AML-193 (cell line): ENCODE measurements around the gene SRGAP2B.
"Not testable (repeated sequence)": the region's sequence is repeated elsewhere in the genome, so short reads cannot be mapped to it uniquely, and the experiment has no call there.

ENCODE experiments used
- DNase-seq, 2 experiments: peaks; one replicate each; lab custom pipeline; 2025; lab: John Stamatoyannopoulos, UW

SRGAP2B gene

GRCh38 chr1:144894454-144895201 lies 200.5 kb downstream of the SRGAP2B start:
- DNase-seq, result not testable (repeated sequence)

GRCh38 chr1:144893710-144894438 lies 201.3 kb downstream of the SRGAP2B start:
- not testable (repeated sequence) for DNase-seq

- not testable (repeated sequence) for DNase-seq
Observed at GRCh38 chr1:144893062-144893461, 202.1 kb downstream of the SRGAP2B start.

- not testable (repeated sequence) for DNase-seq
Observed at GRCh38 chr1:144889450-144890115, 205.5 kb downstream of the SRGAP2B start.

- DNase-seq, result not testable (repeated sequence)
Observed at GRCh38 chr1:144883022-144883421, 212.1 kb downstream of the SRGAP2B start.

- DNase-seq, result not testable (repeated sequence)
Observed at GRCh38 chr1:144882343-144882742, 212.8 kb downstream of the SRGAP2B start.

- not testable (repeated sequence) for DNase-seq
Observed at GRCh38 chr1:144858607-144859006, 236.5 kb downstream of the SRGAP2B start.
